SK-MEL-5 (cell line): ENCODE results near the gene NPAT. TPM values are rescaled to one million over a fixed set of nuclear protein-coding genes. Genes with fewer than 3 reads are reported as not detected.
A peak's percentile ranks its signal among the peaks of the same experiment; 100 is the strongest.
"Not testable (repeated sequence)": the region's sequence is repeated elsewhere in the genome, so short reads cannot be mapped to it uniquely, and the experiment has no call there.

Source experiments
- DNase-seq: peaks from one replicate; pipeline ENCODE4 v3.0.0-alpha.2; 2016; ENCODE audit warnings: low read depth, low spot score
- in situ Hi-C: cut with HindIII; loops from 2 replicates; pipeline ENCODE4 v1.10.0; 2016; ENCODE audit warnings: low sequenced_read_pairs, high pct_unique_total_duplicates, low pct_unique_long_range_greater_than_20kb
- total RNA-seq: library from RNA; depleted of rRNA; stranded (reverse); fragments of >200 nt; shearing (Covaris generic); gene quantifications from 2 replicates; pipeline ENCODE4 v1.2.3, GENCODE V29; 2014

NPAT gene
- total RNA-seq, 1 experiment from 2014 or later = 26.6 TPM

DNA sequence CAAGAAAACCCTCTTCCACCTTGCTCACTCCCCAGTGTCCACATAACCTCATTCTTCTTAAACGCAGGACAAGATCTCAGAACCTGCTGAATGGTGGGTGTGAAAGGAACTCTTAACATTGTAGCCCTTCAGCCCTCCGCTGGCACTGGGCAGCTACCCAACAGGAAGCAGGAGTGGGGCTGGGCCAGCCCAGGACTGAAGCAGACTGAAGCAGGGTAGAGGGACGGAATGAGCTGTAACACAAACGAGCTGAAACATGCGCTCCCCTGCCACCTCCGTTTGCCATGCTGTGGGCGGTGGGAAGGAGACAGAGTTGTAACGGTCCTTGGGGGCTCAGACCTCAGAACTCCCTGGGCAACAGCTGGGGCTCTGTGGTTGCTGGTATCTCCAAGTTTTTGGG, 23.6 kb downstream of the NPAT start:
- DNase-seq = no peak
- in situ Hi-C loops = no loop called here

DNA sequence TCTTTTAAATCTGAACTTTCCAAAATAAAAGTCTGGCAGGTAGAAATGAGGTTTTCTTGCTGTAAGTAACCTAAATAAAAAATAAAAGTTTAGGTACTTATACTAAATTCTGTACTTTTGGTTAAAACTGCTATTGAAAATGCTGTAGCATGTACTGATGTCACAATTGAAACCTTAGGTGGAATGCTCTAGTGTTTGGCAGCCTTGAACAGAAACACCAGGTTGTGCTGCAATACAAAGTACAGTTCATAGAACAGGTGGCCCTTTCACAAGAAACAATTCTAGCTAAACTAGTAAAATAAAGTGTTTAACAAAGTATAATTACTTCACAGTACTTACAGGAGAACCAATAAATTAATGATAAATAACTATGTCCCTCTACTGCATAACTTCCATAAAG, 25.1 kb downstream of the NPAT start:
- in situ Hi-C loops = no loop called here

DNA sequence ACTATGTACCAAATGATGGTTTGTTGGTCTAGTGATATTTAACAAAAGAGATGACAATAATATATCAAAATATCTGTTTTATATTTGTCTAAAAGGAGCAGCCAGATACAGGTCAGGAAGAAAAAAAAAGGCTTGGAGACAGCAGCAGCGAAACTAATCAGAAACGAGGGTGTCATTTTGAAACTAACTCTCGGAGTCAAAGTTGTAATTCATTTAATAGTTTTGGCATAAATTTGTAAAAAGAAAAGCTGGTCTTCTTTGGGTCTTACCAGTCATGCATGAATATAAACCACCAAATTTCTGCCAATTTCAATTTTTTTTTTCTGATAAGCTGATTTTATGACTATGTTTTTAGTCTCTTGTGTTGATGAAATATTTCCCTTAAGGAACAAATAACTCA, 25.5 kb downstream of the NPAT start:
- no peak for DNase-seq

More for the DNA sequence above, 25.1 kb downstream of the NPAT start:
- DNase-seq = no peak

DNA sequence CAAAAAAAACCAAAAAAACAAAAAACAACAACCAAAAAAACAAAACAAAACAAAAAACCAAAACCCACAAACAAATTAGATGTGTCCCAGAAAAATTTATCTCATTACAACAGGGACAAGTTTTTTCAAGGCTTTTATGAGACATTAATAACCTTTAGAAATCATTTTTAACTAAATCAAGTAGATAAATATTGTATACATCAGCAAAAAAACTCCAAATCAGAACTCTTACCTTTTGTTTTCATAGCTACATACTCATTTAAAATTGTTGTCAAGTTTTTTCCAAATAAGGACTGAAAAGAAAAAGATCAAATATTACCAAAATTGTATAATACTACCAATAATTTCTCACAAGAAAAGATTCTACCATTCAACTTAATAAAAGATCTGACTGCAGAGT, 28.7 kb downstream of the NPAT start:
- in situ Hi-C loops = no loop called here
- DNase-seq = no peak

More for the DNA sequence above, 25.5 kb downstream of the NPAT start:
- in situ Hi-C loops = no loop called here

DNA sequence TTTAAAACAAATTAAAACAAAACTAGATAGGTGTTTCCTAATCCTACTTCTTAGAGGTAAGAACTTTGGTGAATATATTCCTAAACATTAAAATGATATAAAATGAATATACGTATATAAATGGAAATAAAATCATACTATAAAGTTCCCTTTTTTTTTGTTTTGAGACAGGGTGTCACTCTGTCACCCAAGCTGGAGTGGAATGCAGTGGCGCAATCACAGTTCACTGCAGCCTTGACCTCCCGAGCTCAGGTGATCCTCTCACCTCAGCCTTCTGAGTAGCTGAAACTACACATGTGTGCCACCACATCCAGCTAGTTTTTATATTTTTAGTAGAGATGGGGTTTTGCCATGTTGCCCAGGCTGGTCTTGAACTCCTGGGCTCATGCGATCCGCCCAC, 44.9 kb downstream of the NPAT start:
- in situ Hi-C loops = no loop called here
- DNase-seq = no peak

DNA sequence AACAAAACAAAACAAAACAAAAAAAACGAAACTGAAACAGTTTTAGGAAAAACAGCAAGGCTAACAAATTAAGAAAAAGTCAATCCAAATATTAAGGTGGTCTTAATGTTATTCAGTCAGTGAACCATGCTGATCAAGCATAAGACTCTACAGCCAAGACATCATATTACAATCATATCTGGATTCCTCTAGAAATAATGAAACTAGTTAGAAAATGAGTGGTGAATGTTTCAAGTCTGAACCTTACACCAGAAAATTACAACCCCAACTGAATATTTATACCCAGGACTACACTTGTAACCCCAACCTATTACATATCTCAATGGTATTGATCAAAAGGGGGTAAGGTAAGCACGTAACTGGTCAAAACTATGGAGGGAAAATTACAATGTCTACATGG, 52.3 kb downstream of the NPAT start:
- in situ Hi-C loops = no loop called here
- no peak for DNase-seq

DNA sequence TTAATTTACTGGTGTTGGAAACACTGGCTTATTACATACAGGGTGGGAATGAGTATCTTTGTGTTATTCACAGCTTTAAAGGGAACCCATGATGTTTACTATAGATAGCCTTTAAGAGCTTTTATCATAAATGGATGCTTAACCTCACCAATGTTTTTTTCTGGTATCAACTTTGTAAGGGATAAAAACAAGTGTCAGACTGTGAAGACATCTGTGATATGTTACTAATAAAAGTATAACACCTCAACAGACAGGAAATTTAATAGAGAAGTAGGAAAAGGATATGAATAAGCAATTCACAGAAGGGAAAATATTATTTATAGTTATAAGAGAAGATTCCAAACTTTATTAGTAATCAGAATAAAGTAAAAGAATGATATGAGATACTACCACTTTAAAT, 54.8 kb downstream of the NPAT start:
- no peak for DNase-seq
- in situ Hi-C loops = no loop called here

DNA sequence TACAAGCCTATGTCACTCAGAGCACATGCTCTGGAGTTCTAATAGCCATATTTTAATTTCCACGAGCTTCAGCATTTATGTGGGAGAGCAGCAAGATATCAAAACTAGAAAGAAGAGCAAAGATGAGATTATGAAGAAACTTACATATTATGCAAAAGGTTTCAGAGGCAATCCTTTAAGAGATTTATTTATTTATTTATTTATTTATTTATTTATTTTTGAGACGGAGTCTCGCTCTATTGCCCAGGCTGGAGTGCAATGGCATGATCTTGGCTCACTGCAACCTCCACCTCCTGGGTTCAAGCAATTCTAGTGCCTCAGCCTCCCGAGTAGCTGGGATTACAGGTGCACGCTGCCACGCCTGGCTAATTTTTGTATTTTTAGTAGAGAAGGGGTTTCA, 59.6 kb downstream of the NPAT start:
- in situ Hi-C loops, DNase-seq: not testable (repeated sequence)

DNA sequence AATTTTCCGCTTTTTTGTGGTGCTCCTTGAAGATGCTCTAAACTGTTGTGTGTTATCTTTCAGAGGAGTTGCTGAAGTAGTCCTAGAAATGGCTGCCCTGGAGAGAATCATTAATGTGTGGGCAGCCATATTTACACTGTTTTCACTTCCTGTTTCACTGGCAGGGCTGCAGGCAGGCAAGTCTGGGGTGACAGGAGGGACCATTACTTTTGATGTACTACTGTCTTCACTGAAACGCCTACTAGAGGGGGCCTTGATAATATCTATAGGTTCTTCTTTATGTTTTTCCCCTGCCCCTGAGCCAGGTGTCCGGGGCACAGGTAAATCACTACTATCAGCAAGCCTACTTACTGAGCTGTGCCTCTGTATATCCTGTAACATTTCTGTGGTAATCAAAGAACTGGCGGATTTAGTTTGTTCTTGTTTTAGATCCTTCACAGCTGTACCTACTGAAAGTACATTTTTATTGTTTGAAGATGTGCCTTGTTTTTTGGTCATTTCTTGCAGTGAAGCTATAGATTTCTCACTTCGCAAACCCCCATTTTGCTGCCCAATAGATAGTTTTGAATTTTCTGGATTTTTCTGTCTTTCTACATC, 61.4 kb downstream of the NPAT start:
- no peak for DNase-seq
- in situ Hi-C loops = no loop called here

DNA sequence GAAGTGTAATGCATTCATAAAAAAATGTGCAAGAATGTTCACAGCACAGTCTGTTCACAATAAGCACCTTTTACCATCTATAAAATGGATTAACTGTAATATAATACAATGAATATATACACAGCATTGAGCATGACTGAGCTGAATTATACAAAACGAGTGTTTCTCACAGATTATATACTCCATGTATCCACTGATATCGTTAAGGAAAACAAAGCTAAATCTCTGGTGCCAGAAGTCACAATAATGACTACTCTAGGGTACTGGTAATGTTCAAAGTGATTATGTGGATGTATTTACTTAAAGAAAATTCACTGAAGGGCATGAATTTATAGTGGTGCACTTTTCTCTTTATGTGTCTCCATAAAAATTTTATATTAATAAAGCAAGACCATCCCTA, 67.8 kb downstream of the NPAT start:
- DNase-seq = no peak
- in situ Hi-C loops = no loop called here

DNA sequence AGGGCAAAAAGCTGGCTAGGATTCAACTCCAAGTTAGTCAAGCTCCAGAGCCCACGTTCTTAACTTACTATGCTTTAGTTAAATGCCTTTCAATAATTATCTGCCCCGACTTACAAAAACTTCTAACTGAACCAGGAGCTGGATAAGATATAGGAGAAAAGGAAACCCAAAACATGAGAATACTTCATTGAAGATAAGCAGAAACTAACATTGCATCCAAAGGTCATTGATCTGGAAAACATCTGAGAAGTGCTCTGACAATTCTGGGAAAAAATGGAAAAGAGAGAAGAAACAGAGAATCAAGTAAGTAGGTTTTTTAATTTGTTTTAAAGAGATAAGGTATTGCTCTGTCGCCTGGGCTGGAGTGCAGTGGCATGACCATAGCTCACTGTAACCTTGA, 73.9 kb downstream of the NPAT start:
- in situ Hi-C loops = no loop called here
- no peak for DNase-seq

DNA sequence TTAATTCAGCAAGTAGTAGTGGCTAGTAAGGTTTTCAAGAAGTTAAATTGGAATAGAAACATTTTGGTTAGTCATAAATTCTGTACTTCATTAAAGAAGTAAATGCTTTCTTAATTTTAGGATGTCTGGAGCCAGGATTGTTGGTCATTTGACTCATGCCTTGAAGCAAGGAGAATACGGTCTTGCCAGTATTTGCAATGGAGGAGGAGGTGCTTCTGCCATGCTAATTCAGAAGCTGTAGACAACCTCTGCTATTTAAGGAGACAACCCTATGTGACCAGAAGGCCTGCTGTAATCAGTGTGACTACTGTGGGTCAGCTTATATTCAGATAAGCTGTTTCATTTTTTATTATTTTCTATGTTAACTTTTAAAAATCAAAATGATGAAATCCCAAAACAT, 75.3 kb downstream of the NPAT start:
- in situ Hi-C loops = no loop called here
- DNase-seq = no peak

DNA sequence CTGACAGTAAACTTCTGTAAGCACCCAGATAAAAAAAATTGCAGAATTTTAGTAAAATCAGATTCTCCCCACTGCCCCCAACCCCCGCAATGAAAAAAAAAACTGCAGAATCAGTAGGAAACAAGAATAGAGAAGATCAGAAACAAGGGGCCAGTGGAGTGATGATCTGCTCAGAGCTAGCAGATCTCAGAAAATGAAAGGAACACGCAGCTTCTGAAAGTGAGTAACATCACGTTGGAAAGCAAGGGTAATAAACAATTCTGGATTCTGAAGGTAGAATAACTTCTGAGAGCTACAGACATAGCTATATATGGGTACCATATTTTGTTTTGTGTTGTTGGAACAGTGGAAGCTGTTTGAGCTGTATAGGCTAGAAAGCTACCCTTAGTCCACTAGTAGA, 77.8 kb downstream of the NPAT start:
- DNase-seq = no peak
- in situ Hi-C loops = no loop called here

DNA sequence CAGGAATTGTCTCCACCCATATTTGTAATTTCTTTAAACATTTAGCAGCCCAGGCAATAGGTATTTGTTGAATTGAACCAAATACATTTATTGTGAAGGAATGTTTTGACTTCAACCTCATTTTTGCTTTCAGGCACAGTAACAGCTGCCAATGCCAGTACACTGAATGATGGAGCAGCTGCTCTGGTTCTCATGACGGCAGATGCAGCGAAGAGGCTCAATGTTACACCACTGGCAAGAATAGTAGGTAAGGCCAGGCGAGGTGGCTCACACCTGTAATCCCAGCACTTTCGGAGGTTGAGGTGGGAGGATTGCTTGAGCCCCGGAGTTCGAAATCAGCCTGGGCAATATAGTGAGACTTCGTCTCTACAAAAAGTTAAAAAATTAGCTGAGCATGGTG, 80.1 kb downstream of the NPAT start:
- in situ Hi-C loops = no loop called here
- DNase-seq = no peak

DNA sequence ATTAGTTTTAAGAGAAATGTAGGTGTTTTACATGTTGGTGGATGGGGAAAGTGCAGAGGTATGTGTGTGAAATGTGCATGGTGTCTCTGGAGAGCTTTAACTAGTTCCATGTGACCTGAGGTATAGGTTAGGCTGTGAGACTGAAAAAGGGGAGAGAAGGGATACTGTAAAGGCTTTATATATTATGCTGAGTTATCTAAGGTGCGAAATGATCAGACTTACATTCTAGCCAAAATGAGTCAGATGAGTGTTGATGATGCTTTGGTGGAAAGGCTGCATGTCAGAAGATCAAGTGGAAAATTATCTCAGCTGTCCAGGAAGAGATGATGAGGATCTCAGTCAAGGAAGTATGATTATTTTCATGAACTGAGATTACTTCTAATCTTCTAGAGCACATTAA, 85.2 kb downstream of the NPAT start:
- DNase-seq = no peak
- in situ Hi-C loops = no loop called here

DNA sequence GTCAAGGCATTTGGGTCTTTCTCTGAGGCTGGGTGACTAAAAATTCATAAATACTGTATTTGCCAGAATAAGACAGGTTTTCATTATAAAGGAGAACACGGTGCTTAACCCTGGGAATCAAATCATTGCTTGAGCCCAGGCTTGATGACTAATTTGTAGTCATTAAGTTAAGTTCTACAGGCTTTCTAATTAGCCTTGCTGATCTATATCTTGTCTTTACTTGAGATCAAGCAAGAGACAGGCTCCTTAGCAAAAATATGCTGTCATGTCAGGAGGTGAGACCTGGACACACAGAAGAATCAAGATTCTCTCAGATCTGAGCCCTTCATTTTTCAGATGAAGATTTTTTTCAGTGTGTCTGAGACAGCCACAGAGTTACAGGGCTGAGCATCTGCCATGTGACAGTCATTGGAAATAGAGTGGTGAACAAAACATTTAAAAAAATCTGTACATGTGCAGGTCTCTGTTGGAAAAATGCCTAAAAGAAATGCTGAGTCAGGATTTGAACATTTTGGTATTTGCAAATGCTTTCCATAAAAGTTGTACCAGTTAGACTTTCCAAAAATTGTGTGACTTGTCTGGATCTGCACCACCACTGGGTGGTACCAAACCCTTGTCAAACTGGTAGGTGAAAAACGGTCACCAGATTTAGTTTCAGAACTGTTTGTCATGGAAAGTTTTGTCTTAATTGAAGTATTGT, 86.4 kb downstream of the NPAT start:
- DNase-seq = peak; percentile 14
- in situ Hi-C loops = no loop called here

DNA sequence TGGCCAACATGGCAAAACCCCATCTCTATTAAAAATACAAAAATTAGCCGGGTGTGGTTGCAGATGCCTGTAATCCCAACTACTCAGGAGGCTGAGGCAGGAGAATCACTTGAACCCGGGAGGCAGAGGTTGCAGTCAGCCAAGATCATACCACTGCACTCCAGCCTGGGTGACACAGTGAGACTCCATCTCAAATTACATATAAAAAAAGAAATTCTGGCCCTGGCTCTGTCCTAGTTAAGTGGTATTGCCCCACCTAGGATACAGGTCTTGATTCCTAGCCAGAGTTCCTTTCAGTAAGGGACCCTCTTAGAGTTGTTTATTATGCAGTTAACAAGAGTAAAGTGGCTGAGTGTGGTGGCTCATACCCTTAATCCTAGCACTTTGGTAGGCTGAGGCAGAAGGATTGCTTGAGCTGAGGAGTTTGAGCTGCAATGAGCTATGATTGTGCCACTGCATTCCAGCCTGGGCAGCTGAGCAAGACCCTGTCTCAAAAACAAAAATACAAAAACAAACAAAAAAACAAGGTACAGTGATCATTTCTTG, 89.4 kb downstream of the NPAT start:
- in situ Hi-C loops = not testable (repeated sequence)

DNA sequence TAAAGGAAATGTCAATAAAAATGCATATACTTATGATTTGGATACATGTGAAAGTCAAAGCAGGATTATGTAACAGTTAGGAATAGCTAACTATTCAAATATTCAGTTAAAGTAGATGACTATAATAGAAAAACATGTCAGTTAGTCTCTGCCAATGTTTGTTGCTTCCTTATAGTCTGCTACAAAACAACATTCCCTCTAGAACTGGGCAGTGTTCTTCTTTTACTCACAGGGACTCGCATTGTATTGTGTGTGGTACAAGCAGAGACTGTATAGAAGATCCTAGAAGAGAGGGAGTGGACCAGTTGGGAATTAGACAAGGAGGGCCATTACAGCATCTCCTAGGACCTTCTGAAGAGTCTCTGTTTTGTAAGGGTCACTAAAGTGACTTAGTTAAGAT, 90.4 kb downstream of the NPAT start:
- in situ Hi-C loops = no loop called here
- DNase-seq = no peak

More for the DNA sequence above, 89.4 kb downstream of the NPAT start:
- not testable (repeated sequence) for DNase-seq

DNA sequence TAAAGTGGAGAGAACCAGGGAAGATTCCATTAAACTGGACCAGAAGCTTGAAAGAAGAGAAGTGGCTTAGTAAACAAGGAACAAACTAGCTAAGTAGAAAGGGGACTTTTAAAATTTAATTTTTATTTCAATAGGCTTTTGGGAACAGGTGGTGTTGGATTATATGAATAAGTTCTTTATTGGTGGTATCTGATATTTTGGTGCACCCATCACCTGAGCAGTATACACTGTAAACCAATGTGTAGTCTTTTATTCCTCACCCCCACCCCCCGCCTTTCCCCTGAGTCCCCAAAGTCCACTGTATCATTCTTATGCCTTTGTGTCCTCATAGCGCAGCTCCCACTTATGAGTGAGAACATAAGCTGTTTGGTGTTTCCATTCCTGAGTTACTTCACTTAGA, 93.7 kb downstream of the NPAT start:
- DNase-seq = no peak
- in situ Hi-C loops = no loop called here
